ENCODE measurements around the gene L3HYPDH. TPM values are rescaled to one million over a fixed set of nuclear protein-coding genes. Genes with fewer than 3 reads are reported as not detected.

L3HYPDH gene
- total RNA-seq, 2 donors from 2014 or later: 6.5 to 17.4 TPM

GRCh38 chr14:59490756-59491155 is 6.5 kb upstream of the L3HYPDH start:
- H3K27ac Mint-ChIP-seq: no peak overlapping the region

GRCh38 chr14:59484639-59485175 is 499 bp upstream of the L3HYPDH start:
- ATAC-seq (peak; percentile 73 to 79), DNase-seq (ENCODE audit: low spot score) (no peak)
- H3K27me3 Mint-ChIP-seq: no peaks in the 10 kb centered on the region
- H3K36me3 Mint-ChIP-seq: peaks cover 17% of the 10 kb centered on the region
- peak overlapping the region; percentile 79 to 83 for H3K27ac Mint-ChIP-seq
- H3K9me3 Mint-ChIP-seq: no peaks in the 10 kb centered on the region
- H3K4me3 Mint-ChIP-seq: peak overlapping the region; percentile 90
- H3K4me1 Mint-ChIP-seq (ENCODE audit: low read depth in 2 of 2): peaks cover 42 to 54% of the 10 kb centered on the region in 2 donors

More at GRCh38 chr14:59490756-59491155, 6.5 kb upstream of the L3HYPDH start:
- DNase-seq (ENCODE audit: low spot score): no peak
- Mint-ChIP-seq H3K36me3 (peaks cover 43% of the 10 kb centered on the region), H3K27me3 (no peaks in the 10 kb centered on the region), H3K4me1 (ENCODE audit: low read depth in 2 of 2) (peaks cover 21 to 31% of the 10 kb centered on the region in 2 donors), H3K9me3 (no peaks in the 10 kb centered on the region), H3K4me3 (no peak overlapping the region)
- no peak for ATAC-seq

- Mint-ChIP-seq H3K27me3 (no peaks in the 10 kb centered on the region), H3K27ac (peak overlapping the region; percentile 79 to 83), H3K4me3 (peak overlapping the region; percentile 90), H3K4me1 (ENCODE audit: low read depth in 2 of 2) (peaks cover 36 to 47% of the 10 kb centered on the region in 2 donors), H3K9me3 (no peaks in the 10 kb centered on the region), H3K36me3 (peaks cover 4% of the 10 kb centered on the region)
- no peak for DNase-seq (ENCODE audit: low spot score)
- ATAC-seq: no peak
Measured at GRCh38 chr14:59483363-59483762, 845 bp downstream of the L3HYPDH start.

DNA sequence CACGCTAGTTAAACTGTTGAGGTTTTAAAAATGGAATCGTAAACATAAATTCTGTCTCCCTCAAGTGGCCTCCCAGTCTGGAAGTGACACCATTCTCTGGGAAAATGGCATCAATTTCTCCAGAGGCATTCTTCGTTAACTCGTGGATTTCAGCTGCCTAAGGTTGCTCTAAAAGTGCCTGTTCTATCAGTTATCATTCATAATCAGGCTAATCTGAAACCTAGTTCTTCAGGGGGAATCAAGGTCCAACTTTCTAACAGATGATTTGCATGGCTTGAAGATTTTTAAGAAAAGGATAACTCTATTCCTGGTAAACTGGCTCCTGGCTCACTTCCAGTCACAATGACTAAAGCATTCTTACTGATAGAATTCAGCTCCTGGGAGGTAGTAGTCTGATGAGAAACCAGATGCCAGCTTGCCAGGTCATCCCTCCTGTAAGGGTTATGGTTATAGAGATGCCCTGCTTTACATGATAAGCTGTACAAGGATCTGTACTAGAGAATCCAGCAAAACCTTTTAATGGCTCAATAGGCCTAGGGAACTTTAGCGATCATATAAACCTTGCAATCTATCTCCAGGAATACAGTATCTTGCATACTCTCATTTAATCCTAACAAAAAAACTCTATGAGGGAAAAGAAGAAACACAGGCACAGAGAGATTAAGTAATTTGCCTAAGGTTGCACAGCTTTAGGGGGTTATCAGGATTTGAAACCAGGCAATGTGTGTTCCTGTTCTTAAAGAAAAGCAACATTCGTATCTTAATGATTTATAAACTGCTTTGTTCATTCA is 1.5 kb downstream of the L3HYPDH start:
- Mint-ChIP-seq H3K27ac (peak overlapping the region; percentile 79 to 83), H3K4me3 (peak overlapping the region; percentile 90), H3K9me3 (no peaks in the 10 kb centered on the region), H3K27me3 (no peaks in the 10 kb centered on the region), H3K4me1 (ENCODE audit: low read depth in 2 of 2) (peaks cover 36 to 47% of the 10 kb centered on the region in 2 donors), H3K36me3 (no peaks in the 10 kb centered on the region)
- DNase-seq (ENCODE audit: low spot score): no peak
- no peak for ATAC-seq

DNA sequence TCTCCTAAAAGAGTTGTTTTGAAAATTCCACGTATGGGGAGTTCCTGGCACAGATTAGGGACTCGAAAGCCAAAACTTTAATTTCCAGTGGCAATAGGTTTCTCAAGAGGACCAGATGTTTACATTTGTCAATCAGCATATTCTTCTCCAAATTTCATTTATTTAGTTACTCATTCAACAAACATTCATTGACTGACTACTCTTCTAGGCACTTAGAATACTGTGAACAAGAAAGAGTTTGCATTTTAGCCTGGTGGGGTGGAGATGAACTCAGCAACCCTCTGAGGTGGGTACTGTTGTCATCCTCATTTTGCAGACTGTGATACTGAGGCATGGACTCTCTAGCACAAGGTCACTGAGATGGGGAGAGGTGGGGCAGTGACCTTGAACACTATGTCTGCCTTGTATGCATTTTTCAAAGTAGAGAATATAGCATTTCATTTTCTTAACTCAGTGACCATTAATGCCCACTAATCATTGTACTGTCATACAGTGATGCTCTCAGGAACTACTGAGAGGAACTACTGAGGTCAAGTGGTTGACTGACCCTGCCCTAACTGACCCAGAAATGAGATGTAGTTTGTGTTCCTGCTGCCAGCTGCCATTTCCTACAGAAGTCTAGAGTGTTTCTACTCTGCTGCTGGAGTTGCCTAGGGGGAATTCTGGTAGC is 2.2 kb downstream of the L3HYPDH start:
- Mint-ChIP-seq H3K27ac (peak overlapping the region; percentile 19 to 32), H3K36me3 (no peaks in the 10 kb centered on the region)
- DNase-seq (ENCODE audit: low spot score): no peak

GRCh38 chr14:59481407-59481806 is 2.8 kb downstream of the L3HYPDH start:
- H3K36me3 Mint-ChIP-seq: no peaks in the 10 kb centered on the region
- DNase-seq (ENCODE audit: low spot score): no peak
- no peaks in the 10 kb centered on the region for H3K9me3 Mint-ChIP-seq
- peak overlapping the region; percentile 90 for H3K4me3 Mint-ChIP-seq
- no peak for ATAC-seq
- H3K27ac Mint-ChIP-seq: peak overlapping the region; percentile 19 to 32
- no peaks in the 10 kb centered on the region for H3K27me3 Mint-ChIP-seq
- peaks cover 36 to 47% of the 10 kb centered on the region in 2 donors for H3K4me1 Mint-ChIP-seq (ENCODE audit: low read depth in 2 of 2)

More for the DNA sequence above, 2.2 kb downstream of the L3HYPDH start:
- Mint-ChIP-seq H3K4me1 (ENCODE audit: low read depth in 2 of 2) (peaks cover 36 to 47% of the 10 kb centered on the region in 2 donors), H3K27me3 (no peaks in the 10 kb centered on the region), H3K9me3 (no peaks in the 10 kb centered on the region), H3K4me3 (peak overlapping the region; percentile 90)
- no peak for ATAC-seq

DNA sequence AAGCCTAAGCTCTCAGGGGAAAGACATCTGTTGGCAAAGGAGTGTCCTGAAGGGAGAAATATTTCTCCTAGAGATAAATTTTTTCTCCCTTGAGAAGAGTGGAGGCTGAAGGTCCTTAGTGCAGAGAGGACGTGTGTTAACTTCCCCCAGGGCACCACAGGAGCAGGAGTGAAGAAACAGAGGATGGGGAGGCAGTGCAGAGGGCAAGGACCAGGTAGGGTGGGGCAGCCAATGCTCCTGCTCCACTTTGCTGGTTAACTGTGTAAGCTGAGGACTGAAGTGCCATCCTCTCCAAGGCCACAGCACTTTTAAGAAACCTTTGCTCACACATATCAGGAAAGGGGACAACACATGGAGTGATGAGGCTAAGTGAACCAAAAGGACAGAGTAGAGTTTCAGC is 4.0 kb downstream of the L3HYPDH start:
- no peak for DNase-seq (ENCODE audit: low spot score)
- Mint-ChIP-seq H3K27ac (peak overlapping the region; percentile 32 to 45), H3K4me3 (peak overlapping the region; percentile 90), H3K27me3 (no peaks in the 10 kb centered on the region), H3K36me3 (no peaks in the 10 kb centered on the region), H3K9me3 (no peaks in the 10 kb centered on the region), H3K4me1 (ENCODE audit: low read depth in 2 of 2) (peaks cover 31 to 38% of the 10 kb centered on the region in 2 donors)
- ATAC-seq: no peak

GRCh38 chr14:59478540-59478939 is 5.7 kb downstream of the L3HYPDH start:
- Mint-ChIP-seq H3K9me3 (no peaks in the 10 kb centered on the region), H3K27ac (no peak overlapping the region), H3K4me1 (ENCODE audit: low read depth in 2 of 2) (peaks cover 30 to 34% of the 10 kb centered on the region in 2 donors), H3K4me3 (no peak overlapping the region), H3K27me3 (no peaks in the 10 kb centered on the region), H3K36me3 (peaks cover 1% of the 10 kb centered on the region)
- ATAC-seq (no peak), DNase-seq (ENCODE audit: low spot score) (no peak)

DNA sequence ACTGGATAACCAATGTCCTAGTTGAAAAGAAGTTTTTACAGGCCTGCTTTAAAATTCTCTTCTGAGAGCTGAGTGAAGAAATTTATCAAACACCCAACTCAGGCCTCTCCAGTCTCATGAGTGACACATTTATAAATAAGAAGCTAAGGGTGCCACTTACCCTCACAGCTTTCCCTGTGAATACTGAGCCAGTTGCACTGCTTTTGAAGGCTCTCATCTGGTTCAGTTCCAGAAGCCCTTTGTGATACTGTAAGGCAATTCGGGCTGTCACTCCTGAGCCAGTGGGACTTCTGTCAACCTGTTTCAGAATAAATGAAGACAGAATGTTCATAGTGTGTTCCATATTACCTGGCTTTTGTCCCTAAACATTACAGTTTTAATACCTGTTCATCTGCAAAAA is 8.5 kb downstream of the L3HYPDH start:
- no peak overlapping the region for H3K4me3 Mint-ChIP-seq
- DNase-seq (ENCODE audit: low spot score) (no peak), ATAC-seq (no peak)

GRCh38 chr14:59474172-59474571 is 10.0 kb downstream of the L3HYPDH start:
- ATAC-seq: no peak
- no peak overlapping the region for H3K27ac Mint-ChIP-seq

More for the DNA sequence above, 8.5 kb downstream of the L3HYPDH start:
- Mint-ChIP-seq H3K4me1 (ENCODE audit: low read depth in 2 of 2) (peaks cover 8 to 9% of the 10 kb centered on the region in 2 donors), H3K36me3 (peaks cover 9% of the 10 kb centered on the region), H3K9me3 (no peaks in the 10 kb centered on the region), H3K27ac (no peak overlapping the region), H3K27me3 (no peaks in the 10 kb centered on the region)

DNA sequence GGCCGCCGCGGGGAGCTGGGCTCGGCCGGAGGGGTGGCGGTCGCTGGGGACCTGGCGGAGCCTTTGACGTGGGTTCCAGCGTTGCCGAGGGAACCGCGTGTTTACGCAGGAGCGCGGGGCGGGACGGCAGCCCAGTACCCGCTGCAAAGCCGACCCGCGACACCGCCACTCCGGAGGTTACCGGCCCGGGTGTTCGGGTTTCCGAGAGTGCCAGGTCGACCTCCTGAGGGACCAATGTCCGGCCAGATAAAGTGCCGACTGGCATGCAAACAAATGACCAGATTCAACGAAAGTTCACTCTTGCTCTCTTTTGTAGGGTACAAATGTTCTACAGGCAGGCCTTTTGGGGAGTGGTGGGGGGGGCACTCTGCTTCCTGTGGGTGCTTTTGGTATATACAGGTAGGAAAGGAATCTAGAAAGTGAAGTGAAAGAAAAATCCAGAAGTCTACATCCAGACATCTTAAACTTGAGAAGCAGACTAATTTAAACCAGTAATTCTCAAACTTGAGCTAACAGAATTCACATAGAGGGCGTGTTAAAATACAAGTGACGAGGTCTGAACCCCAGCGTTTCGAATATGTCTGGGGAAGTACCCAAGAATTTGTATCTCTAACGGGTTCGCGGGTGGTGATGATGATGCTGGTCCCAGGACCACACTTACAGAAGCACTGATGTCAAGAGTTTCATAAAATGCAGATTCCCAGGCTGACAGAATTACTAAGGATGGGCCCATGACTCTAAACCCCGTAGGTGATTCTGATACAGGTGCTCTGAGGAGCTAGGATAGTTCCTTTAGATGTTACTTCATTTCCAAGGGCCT is 18.7 kb downstream of the L3HYPDH start, which contains the start of gene GPR135:
Gene GPR135 (minus strand): TSS at position 65 of the 820 bp plus-strand sequence. CDS start 154 bp downstream, outside the sequence.
- Mint-ChIP-seq H3K36me3 (peaks cover 6% of the 10 kb centered on the region), H3K4me3 (peak within 1 kb of the TSS; percentile 88), H3K27me3 (peaks cover 0 to 4% of the 10 kb centered on the region in 2 donors), H3K27ac (peak within 1 kb of the TSS in 1 of 2 donors; percentile 25), H3K4me1 (ENCODE audit: low read depth in 2 of 2) (peaks cover 0 to 4% of the 10 kb centered on the region in 2 donors), H3K9me3 (no peaks in the 10 kb centered on the region)
- DNase-seq (ENCODE audit: low spot score) (no peak), ATAC-seq (peak in 1 of 2 donors; percentile 54)

More at GRCh38 chr14:59474172-59474571, 10.0 kb downstream of the L3HYPDH start:
- Mint-ChIP-seq H3K27me3 (no peaks in the 10 kb centered on the region), H3K36me3 (peaks cover 9% of the 10 kb centered on the region), H3K9me3 (no peaks in the 10 kb centered on the region), H3K4me3 (no peak overlapping the region), H3K4me1 (ENCODE audit: low read depth in 2 of 2) (no peaks in the 10 kb centered on the region)
- DNase-seq (ENCODE audit: low spot score): no peak

DNA sequence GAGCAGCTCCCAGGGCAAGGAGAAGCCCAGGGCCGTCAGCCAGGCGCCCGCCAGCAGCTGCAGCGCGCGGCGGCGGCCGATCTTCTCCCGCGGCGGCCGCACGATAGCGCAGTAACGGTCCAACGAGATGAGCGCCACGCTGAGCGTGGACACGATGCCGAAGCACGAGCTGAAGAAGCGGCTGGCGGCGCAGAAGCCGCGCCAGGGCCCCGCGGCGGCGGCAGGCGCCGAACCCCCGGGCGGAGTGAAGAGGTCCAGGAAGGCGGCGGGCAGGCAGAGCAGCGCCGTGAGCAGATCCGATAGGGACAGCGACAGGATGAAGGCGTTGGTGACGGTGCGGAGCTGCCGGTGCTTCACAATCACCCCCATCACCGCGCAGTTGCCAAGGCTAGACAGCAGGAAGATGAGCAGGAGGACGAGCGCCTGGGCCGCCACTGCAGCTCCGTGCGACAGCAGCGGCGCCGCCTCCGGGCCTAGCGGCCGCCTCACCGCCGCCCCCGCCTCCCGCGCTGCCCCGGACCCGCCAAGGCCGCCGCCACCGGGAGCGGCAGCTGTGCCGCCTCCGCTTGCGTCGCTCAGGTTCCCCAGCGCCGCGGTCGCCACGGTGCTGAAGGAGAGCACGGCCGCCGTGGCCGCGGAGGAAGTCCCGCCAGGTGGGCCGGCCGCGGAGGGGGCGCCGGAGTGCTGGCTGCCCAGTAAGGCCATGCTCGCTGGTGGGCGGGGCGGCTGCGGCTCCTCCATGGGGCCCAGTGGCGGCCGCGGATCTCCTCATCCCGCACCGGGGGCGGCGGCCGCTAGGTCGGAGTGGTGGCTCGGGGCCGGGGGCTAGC is 19.5 kb downstream of the L3HYPDH start:
- Mint-ChIP-seq H3K4me3 (peak overlapping the region; percentile 88), H3K4me1 (ENCODE audit: low read depth in 2 of 2) (peaks cover 0 to 4% of the 10 kb centered on the region in 2 donors), H3K36me3 (peaks cover 6% of the 10 kb centered on the region), H3K27ac (peak overlapping the region in 1 of 2 donors; percentile 25), H3K9me3 (no peaks in the 10 kb centered on the region), H3K27me3 (peaks cover 0 to 4% of the 10 kb centered on the region in 2 donors)
- ATAC-seq: peak; percentile 83 to 84
- peak; percentile 77 for DNase-seq (ENCODE audit: low spot score)
